Thoracic aorta (tissue), 2 donors: Measurements from ENCODE around the gene C4orf50. TPM values are rescaled to one million over a fixed set of nuclear protein-coding genes. Genes with fewer than 3 reads are reported as not detected.

Source experiments
- ATAC-seq: fragments of 150-250 bp; one replicate; pipeline ENCODE4 v1.8.0; 2017; ENCODE audit warnings: low read depth; ENCODE audit not compliant: insufficient number of reproducible peaks, low FRiP score
- DNase-seq: peaks from one replicate; pipeline ENCODE4 v3.0.0-alpha.2; 2020; ENCODE audit warnings: low spot score
- H3K27ac ChIP-seq, 2 donors: fragments of 200-600 bp; sonication (generic); 1 replicate in 1 of 2; 2 replicates in 1 of 2; pipeline ENCODE4 v1.5.1; 2016; ENCODE audit warnings: mild to moderate bottlenecking in 2 of 2, moderate library complexity in 2 of 2
- H3K27me3 ChIP-seq: fragments of 200-600 bp; sonication (generic); replicated peaks from 2 replicates; pipeline ENCODE4 v1.6.0; 2016; ENCODE audit warnings: mild to moderate bottlenecking; ENCODE audit not compliant: insufficient read depth
- H3K36me3 ChIP-seq: fragments of 200-600 bp; sonication (generic); one replicate; pipeline ENCODE4 v1.5.1; 2016
- H3K4me1 ChIP-seq, 2 donors: fragments of 200-600 bp; sonication (generic); 1 replicate in 1 of 2; 2 replicates in 1 of 2; pipeline versions ENCODE4 v1.5.1 to v1.6.0; 2016; ENCODE audit warnings: low read depth in 2 of 2, mild to moderate bottlenecking in 1 of 2; ENCODE audit not compliant: control insufficient read depth in 1 of 2
- H3K4me3 ChIP-seq: fragments of 200-600 bp; sonication (generic); 2 replicates; pipeline ENCODE4 v1.5.1; 2016; ENCODE audit warnings: mild to moderate bottlenecking
- H3K9me3 ChIP-seq: fragments of 200-600 bp; sonication (generic); 2 replicates; pipeline ENCODE4 v1.5.1; 2016
- total RNA-seq, 2 donors: library from RNA; depleted of rRNA; stranded (reverse); fragments of >200 nt; gene quantifications; one replicate each; pipeline versions ENCODE4 v1.1.0 to v1.2.3, GENCODE V29; 2016
- TF ChIP-seq, protein P1 (sequence below): fragments of 200-600 bp; sonication (generic); IDR thresholded peaks from one replicate; pipeline ENCODE4 v1.5.1; 2019; ENCODE audit warnings: antibody characterized with exemption

C4orf50 gene
- total RNA-seq, 2 donors from 2014 or later = 0.14 TPM; not detected in 1

- DNase-seq (no peak), ATAC-seq (no peak)
- Histone ChIP-seq H3K4me3 (no peak overlapping the region), H3K9me3 (no peaks in the 10 kb centered on the region), H3K27me3 (no peaks in the 10 kb centered on the region), H3K36me3 (no peaks in the 10 kb centered on the region), H3K4me1 (no peaks in the 10 kb centered on the region), H3K27ac (no peak overlapping the region)
- TF ChIP-seq, protein P1, sequence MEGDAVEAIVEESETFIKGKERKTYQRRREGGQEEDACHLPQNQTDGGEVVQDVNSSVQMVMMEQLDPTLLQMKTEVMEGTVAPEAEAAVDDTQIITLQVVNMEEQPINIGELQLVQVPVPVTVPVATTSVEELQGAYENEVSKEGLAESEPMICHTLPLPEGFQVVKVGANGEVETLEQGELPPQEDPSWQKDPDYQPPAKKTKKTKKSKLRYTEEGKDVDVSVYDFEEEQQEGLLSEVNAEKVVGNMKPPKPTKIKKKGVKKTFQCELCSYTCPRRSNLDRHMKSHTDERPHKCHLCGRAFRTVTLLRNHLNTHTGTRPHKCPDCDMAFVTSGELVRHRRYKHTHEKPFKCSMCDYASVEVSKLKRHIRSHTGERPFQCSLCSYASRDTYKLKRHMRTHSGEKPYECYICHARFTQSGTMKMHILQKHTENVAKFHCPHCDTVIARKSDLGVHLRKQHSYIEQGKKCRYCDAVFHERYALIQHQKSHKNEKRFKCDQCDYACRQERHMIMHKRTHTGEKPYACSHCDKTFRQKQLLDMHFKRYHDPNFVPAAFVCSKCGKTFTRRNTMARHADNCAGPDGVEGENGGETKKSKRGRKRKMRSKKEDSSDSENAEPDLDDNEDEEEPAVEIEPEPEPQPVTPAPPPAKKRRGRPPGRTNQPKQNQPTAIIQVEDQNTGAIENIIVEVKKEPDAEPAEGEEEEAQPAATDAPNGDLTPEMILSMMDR = no peak
These were observed 72.3 kb downstream of the C4orf50 start for GRCh38 chr4:5945936-5946335.

DNA sequence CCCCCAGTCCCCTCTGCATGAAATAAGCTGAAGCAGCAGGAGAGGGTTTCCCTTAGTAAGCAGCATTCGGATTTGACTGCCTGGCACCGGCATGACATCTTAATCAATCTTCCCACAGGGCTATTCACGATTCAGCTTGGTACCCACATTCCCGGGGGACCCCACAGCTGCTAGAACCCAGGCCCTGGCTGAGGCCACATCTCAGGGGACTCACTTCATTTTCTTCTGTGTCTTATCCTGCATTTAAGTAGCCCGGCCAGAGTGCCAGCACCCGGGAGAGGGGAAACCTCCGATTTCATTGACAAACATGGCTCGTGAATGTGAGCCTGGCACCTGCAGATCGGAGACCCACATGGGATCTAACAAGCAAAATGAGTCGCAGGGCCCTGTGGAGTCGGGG, 73.1 kb downstream of the C4orf50 start:
- TF ChIP-seq, protein P1 = no peak
- no peak for DNase-seq
- no peaks in the 10 kb centered on the region for H3K27me3 ChIP-seq
- ATAC-seq = no peak
- H3K27ac ChIP-seq = no peak overlapping the region
- no peaks in the 10 kb centered on the region for H3K9me3 ChIP-seq
- no peaks in the 10 kb centered on the region for H3K4me1 ChIP-seq
- no peaks in the 10 kb centered on the region for H3K36me3 ChIP-seq
- H3K4me3 ChIP-seq = no peak overlapping the region

DNA sequence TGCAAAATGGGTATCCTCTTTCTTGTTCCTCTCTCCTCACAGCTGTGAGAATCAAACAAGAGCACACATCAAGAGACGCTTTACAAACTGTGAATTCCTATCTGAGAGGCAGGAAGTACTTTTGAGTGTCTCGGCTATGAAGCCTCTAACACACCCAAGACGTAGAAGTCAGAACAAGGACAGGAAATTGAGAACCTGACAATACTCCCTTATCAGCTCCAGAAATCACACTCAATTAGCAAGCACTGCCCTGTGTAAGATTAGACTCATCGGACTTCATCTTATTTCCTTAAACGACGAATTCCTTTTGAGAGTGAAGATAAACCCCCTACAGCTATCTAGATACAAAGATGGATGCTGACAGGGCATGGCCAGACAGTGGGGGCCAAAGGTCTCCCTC, 74.7 kb downstream of the C4orf50 start:
- no peaks in the 10 kb centered on the region for H3K4me1 ChIP-seq
- no peaks in the 10 kb centered on the region for H3K27me3 ChIP-seq
- no peak for ATAC-seq
- no peak overlapping the region for H3K27ac ChIP-seq
- TF ChIP-seq, protein P1 = no peak
- no peaks in the 10 kb centered on the region for H3K9me3 ChIP-seq
- DNase-seq = no peak
- H3K4me3 ChIP-seq = no peak overlapping the region
- no peaks in the 10 kb centered on the region for H3K36me3 ChIP-seq

DNA sequence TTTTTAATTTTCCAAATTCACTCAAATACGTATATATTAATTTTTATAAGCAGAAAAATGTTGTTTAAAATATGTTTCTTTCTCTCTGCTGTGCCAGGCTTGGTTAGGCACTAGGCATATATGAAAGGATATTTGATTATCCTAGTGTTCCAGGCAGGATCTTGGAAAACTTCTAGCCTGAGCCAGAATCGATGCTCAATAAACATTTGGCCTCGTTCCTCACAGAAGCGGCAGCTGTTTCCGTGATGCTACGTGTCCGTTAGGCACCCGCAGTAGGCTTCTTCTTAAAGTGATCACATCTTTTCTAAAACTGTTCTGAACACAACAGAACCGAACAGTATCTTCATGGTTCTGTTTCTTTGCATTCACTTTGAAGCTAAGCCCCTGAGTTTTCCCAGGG, 75.3 kb downstream of the C4orf50 start:
- TF ChIP-seq, protein P1 = no peak
- no peak overlapping the region for H3K4me3 ChIP-seq
- no peaks in the 10 kb centered on the region for H3K9me3 ChIP-seq
- ATAC-seq (no peak), DNase-seq (no peak)
- no peaks in the 10 kb centered on the region for H3K4me1 ChIP-seq
- no peak overlapping the region for H3K27ac ChIP-seq
- H3K36me3 ChIP-seq = no peaks in the 10 kb centered on the region
- H3K27me3 ChIP-seq = no peaks in the 10 kb centered on the region

DNA sequence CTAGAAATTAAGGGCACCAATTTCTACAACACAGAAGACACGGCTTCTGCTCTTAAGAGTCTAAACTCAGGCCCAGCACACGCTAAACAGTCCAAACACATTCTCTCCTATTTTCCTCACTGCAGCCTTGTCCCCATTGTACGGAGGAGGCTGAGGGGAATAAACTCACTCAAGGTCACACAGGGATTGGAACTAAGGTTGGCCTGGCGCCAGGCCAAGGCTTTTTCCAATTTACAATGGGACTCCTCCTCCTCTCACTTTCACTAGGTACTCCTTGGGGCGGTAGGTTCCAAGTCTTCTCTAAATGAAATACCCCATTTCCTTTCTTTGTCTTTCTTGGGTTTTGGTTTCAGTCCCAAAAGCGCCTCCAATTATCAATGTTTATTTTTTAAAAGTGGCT, 76.6 kb downstream of the C4orf50 start:
- Histone ChIP-seq H3K4me1 (no peaks in the 10 kb centered on the region), H3K4me3 (no peak overlapping the region), H3K27me3 (no peaks in the 10 kb centered on the region), H3K27ac (no peak overlapping the region), H3K9me3 (no peaks in the 10 kb centered on the region), H3K36me3 (no peaks in the 10 kb centered on the region)
- no peak for ATAC-seq
- TF ChIP-seq, protein P1 = no peak
- no peak for DNase-seq
